Activated CD4-positive, alpha-beta T cell treated with anti-CD3 and anti-CD28 coated beads, Interleukin-2, amount 50 U/mL, for 4 hours (primary cell): ENCODE results near the gene PLVAP.
"Not testable (repeated sequence)": the region's sequence is repeated elsewhere in the genome, so short reads cannot be mapped to it uniquely, and the experiment has no call there.

Experiments used
- DNase-seq, 2 experiments: peaks; one replicate each; pipeline ENCODE4 v3.0.0-alpha.2; 2020

PLVAP gene

DNA sequence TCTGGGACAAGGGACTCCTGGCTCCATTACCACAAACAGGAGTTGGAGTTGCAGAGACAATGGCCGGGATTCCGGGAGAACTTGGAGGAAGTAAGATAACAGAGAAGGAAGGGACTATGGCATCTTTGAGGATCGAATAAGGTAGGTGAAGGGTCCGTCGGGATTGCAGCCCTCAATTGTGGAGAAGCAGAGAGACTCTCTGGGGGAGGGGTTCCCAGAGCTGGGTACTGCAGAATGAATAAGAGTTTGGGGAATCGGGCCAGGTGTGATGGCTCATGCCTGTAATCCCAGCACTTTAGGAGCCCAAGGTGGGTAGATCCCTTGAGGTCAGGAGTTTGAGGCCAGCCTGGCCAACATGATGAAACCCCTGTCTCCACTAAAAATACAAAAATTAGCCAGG is 24.5 kb upstream of the PLVAP start:
- DNase-seq = no peak

DNA sequence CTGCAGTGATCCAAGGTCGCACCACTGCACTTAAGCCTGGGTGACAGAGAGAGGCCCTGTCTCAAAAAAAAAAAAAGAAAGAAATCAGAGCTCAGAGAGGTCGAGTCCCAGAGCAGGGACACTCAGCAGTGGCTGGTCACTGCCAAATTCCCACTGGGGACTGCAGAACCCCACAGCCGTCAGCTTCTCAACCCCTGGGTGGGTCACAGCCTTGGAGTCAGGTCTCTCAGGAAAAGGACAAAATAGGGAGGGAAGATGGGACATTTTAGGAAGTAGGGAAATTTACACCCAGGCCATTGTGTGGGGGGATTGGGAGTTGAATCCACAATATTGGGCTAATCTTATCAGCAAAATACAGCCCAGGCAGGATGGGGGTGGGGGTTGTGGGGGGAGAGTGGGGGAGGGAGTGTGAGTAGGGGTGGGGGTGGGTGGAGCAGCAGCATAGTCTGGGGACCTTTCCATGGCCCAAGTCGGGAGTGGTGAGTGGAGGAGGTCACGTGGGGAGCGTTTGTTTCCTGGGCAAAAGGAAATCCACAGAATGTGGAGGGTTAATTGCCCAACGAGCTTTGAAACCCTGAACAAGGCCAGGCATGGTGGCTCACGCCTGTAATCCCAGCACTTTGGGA is 21.9 kb upstream of the PLVAP start:
- no peak for DNase-seq

DNA sequence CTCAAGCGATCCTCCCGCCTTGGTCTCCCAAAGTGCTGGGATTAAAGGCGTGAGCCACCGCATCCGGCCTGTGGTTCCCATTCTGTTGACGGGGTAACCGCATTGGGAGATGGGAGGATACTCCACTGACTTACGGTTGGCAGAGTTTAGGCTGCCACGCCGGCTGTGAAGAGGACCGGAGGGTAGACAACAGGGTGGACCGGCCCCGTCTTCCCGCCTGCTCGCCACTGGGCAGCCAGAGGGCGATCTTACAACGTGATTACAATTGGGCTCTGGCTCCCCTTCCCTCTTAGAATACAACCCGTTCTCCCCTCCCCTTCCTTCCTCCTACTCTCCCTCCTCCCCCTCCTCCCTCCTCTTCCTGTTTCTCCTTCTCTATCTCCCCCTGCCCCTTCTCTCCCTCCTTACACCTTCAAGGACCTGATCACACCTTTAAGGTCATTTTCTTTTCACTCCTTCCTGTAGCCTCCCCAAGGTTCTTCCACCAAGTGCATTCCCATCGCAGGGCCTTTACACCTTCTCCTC is 17.8 kb upstream of the PLVAP start:
- DNase-seq = peak; percentile 60 to 62

DNA sequence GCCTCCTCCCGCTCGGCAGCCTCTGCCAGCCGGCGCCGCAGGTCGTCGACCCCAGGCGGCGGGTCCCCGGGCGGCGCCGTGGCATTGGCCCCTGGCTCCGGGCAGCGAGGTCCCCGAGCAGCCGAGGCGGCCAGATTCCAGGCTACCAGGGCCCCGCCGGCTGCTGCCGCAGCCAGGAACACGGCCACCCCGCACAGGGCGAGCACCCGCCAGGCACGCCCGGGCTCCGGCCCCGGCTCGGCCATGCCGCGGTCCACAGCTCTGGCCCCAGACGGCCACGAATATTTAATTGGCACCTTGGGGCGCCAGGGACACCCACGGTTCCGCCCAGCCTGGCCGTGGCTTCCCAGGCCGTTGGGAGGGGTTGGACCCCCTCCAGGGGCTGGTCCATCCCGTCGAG is 16.8 kb upstream of the PLVAP start, which contains the start of gene CCDC194:
Gene CCDC194, minus strand, starts transcription at position 283 of the 400 bp plus-strand sequence. Its CDS starts 38 bp downstream, at position 245.
- no peak for DNase-seq

DNA sequence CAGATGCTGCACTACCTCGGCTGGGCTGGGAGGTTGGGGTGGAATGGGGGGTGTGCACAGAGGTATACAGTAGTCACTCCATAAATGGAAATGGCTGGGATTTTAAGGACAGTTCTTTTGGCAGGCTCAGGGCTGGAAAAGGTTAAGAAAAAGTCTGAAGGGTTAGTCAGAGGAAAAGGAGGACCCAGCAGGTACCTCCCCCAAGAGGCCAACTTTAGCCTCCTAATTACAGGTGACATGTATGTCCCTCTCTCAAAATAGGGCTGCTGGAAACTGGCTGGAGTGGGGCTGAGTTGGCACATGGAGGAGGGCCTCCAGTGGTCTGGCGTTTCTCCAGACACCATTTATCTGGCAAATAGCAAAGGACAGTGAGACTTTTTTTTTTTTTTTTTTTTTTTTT is 15.9 kb upstream of the PLVAP start:
- DNase-seq = no peak

DNA sequence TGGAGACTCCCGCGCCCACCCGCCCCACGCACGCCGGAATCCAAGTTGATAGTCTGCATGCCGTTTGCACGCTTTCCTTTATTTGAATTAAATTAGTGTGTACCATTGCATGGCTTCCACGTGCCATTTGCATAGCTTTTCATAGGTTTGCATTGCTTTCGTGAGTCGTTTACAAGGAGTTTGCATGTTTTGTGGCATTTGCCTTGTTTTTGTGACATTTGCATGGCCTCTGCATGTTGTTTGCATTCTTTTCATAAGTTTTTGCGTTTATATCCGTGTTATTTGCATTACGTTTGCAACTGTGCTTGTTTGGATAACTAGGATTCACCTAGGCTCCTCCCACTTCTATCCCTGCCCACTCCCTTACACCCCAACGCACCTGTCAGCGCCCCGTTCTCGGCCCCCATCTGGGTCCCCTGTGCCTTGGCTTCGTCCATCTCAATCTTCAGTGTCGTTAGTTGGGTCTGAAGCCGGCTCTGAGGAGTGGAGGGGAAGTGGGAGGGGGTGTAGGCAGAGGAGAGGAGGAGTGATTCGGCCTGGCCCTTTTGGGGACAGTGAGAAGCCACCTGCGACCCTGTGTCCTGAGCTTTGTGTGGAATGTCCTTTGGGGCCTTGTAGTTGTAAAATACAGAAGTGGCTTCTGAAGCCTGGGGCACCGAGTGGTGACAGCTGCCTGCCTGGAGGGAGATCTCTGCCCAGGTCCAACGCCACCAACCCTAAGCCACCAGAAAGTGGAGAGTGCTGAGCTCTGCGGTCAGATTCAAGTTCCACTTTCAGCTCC is 14.4 kb upstream of the PLVAP start:
- DNase-seq = no peak

DNA sequence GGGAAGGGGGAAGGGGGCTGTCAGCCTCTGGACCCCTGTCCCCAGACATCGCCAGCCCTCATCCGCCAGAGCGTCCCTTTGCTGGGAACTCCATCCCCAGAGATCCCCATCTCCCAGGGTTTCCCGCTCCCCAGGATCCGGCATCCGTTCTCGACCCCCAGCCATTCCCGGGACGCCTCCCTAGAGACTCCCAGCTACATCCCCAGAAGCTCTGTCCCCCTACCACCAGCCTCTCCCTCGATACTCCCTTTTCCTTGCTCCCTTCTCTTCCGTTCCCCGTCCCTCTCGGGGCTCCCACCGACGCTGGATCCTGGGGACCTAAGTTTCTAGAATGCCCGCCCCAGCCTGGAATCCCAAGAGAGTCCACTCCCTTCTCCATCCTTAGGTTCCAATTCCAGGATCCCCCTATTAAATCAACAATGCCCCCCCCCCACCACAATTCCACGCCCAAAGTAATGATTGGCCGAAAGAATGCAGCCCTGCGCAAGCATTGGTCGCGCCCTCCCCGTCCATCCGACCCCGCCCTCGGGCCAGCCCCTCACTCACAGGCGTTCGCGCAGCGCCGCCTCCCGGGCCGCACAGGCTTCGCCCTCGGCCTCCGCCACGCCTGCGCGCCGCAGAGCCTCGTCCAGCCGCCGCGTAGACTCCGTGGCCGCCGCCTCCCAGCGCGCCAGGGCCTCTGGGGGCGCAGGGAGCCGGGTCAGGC is 13.7 kb upstream of the PLVAP start:
- DNase-seq = peak; percentile 86

DNA sequence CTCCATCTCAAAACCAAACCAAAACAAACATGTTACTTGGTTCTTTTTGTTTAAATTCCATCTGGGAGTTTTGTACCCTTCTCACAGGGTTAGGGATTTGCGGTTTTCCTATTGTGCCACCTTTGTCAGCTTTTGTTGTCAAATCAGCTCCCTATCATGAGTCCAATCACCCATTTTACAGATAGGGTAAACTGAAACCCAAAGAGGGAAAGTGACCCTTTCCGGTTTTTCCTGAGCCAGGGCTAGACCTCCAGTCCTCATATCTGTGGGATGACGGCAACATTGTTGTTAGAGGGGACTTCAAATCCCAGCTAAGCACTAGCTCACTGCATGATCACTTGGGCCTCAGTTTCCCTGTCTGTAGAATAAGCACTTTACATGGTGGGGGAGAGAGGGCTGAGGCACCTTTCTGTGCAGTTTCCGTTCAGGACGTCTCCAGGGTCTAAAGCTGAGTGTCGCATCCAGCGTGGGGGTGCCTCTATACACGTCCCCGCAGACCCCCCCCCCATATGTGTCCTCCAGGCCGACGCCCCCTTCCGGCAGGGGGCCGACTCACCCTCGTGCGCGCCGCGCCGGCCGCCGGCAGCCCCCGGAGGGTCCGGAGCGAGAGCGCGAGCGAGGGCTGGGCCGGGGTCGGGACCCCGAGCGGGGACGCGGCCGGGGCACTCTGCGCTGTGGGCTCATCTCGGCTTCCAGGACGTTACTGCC is 13.0 kb upstream of the PLVAP start:
- no peak for DNase-seq

DNA sequence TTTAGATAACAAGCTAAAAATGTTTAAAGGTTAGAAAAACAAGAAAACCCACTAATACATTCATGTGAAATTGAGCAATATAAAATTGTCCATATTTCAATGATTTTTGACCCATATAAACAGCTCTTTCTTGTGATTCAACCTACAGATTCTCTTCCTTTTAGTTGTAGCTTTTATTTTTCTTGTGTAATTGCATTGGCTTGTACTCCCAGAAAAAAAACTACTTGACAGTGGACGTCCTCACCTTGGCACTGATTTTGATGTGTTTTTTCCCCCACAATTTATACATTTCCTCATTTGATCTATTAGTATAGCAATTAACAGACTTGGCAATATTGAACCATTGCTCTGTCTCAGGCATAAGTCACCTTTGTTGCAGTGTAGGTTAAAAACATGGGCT is 12.1 kb upstream of the PLVAP start:
- no peak for DNase-seq

DNA sequence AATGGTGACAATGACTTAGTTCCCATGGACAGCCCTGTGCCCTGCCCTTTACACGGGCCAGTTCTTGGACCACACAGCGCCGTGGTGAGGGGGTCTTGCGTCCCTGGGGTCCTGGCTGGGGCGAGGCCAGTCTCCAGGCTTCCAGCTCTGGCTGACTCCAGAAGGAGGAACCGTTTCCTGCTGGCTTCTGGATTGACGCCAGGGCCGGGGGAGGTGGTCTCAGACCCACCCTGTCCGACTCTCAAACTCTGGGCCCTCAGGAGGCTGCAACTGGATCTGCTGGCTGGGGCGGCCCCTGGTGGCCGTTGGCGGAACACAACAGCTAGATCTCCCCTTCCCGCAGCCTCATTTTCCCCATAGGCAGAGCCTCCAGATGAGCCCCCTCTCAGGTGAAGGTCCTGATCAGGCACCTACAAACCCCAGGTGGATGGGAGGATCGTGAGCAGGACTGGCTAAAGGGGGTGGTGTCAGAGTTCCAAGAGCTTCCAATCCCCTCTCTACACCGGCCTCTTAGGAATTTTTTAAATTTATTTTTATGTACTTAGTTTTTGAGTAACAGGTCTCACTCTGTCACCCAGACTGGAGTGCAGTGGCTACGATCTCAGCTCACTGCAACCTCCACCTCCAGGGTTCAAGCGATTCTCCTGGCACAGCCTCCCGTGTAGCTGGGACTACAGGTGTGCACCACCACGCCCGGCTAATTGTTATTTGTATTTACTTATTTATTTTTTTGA is 8.9 kb upstream of the PLVAP start:
- peak; percentile 53 to 55 for DNase-seq

DNA sequence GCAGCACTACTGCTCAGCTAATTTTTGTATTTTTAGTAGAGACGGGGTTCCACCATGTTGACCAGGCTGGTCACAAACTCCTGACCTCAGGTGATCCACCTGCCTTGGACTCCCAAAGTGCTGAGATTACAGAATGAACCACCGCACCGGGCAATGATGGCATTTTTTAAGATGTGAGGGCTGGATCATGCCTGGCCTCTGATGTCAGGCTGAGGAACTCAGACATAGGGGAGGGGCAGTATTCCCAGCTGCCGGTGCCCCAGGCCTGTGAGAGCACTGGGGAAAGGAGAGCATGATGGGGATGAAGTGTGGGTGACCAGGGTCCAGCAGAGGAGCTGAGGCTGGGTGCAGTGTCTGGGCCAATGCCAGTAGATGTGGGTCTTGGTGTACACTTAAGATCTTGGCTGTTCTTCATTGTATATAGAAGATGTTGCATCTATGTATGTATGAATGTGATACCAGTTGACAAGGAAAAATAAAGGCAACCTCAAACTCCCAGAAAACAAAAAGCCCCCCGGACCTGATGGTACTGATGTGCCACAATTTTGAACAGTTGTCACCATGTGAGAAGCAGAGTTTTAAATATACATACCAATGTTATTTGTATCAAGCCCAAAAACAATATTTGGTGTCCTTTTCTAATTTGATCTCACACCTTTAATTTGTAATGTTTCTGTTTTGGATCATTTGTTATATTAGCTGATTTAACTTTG is 3.4 kb upstream of the PLVAP start:
- no peak for DNase-seq

DNA sequence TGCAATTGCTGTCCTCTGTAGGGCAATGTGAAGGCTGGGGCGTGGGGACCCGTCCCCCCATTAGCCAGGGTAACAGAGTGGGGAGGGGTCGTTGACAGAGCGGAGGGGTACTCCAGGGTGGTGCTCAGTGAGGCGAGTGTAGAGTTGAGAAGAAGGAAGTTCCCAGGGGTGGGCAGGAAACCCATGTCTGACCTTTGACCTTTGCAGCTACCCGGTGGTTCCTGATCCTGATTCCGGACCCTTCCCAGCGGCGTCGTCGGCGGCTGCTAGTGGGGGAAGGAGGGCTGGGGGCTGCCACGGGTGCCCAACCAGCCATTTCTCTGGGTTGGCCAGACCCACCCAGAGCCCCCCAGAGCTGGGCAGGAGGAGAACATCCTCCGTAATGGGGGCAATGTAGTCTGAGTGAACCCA is 2.1 kb upstream of the PLVAP start:
- no peak for DNase-seq

DNA sequence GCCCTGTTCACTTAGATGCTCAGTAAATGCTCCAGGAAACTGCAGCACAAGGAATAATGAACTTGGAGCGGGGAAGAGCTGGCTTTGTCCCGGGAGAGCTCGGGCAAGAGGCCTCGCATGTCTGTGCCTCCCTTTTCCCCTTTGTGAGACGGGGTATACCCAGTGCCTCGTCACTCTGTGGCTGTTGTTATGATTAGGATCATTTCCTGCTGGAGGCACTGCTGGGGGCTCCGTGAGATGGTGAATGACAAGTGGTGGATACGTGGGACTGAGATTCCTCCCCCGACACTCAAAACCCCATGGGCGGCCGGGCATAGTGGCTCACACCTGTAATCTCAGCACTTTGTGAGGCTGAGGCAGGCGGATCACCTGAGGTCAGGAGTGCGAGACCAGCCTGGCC is 1.1 kb upstream of the PLVAP start:
- no peak for DNase-seq

DNA sequence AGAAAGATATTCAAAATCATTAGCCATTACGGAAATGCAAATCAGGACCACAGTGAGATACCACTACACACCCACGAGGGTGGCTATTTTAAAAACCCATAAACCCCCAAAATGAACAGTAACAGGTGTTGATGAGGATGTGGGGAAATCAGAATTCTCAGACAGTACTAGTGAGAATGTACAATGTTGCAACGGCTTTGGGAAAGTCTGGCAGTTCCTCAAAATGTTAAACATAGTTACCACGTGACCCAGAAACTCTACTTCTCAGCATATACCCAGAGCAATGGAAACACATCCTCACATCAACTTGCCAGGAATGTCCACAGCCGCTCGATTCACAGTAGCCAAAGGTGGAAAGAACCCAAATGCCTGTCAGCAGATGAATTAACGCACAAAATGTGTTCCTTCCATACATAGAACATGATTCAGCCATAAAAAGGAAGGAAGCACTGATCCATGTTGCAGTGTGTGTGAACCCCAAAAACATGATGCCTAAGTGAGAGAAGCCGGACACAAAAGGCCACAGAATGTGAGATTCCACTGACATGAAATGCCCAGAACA is 7.0 kb downstream of the PLVAP start:
- DNase-seq = no peak

DNA sequence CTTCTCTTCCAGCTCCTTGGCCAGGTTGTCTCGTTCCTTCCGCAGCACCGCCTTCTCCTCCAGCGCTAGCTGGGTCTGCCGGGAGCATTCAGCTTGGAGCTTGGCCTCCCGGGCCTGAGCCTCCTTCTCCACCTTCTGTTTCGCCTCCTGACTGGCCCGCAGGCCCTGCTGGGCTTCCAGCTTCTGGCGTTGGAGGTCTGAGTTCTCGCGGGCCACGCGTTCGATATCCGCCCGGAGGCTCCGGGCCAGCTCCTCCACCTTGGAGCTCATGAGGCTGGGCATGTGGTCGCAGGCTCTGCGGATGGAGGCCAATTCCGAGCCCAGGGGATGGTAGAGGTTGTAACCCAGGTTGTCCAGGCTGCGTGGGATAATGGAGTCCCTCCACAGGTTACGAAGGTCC is 11.8 kb downstream of the PLVAP start:
- DNase-seq = no peak

DNA sequence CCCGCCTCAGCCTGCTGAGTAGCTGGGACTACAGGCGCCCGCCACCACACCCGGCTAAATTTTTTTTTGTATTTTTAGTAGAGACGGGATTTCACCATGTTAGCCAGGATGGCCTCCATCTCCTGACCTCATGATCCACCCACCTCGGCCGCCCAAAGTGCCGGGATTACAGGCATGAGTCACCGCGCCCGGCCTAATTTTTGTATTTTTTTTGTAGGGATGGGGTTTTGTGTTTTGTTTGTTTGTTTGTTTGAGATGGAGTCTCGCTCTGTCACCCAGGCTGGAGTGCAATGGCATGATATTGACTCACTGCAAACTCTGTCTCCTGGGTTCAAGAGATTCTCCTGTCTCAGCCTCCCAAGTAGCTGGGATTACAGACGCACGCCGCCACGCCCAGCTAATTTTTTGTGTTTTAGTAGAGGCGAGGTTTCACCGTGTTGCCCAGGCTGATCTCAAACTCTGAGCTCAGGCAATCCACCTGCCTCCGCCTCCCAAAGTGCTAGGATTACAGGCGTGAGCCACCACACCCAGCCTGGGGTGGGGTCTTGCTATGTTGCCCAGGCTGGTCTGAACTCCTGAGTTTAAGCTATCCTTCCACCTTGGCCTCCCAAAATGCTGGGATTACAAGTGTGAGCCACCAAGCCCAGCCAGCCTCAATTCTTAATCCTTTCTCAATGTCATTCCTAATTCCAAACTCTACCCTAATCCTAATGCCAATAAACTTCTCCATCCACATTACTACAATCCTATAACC is 13.1 kb downstream of the PLVAP start:
- DNase-seq = not testable (repeated sequence)

DNA sequence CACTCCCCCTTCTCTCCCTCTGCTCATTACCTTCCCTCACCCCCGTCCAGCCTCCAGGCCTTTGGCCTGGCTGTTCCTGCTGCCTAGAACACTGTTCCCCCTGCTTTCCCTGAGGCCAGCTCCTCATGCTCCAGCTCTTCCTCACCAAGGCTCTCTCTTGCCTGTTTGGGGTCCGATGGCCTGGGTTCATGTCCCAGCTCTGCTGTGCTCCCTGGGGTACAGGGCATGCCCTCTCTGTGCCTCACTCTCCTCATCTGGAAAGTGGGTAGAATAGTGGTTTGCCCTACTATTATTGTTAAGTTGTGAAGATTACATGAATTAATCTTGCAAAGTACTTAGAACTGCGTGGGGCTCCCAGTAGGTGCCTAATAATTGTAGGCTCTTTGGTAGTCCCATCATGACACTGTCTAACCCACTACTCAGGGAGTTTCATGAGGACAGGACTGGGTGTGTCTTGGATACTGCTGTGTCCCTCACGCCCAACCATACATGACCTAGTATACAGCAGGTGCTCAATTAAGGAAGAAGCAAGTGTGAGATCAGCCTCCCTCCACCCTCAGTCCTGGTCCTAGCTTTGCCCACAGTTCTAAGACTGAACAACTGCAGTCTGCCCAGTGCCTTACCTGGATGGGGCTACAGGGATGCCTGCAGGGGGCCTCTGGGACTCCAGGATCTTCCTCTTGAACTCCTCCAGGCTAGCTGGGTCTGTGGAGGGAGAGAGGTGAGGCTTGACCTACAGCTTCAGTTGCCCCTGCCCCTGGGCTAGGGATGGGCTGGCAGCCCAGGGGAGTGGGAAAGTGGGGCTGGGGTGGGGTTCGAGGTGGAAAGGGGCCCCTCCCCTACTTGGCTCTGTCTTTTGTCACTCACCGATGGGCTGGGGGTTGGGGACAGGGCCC is 17.0 kb downstream of the PLVAP start:
- no peak for DNase-seq

DNA sequence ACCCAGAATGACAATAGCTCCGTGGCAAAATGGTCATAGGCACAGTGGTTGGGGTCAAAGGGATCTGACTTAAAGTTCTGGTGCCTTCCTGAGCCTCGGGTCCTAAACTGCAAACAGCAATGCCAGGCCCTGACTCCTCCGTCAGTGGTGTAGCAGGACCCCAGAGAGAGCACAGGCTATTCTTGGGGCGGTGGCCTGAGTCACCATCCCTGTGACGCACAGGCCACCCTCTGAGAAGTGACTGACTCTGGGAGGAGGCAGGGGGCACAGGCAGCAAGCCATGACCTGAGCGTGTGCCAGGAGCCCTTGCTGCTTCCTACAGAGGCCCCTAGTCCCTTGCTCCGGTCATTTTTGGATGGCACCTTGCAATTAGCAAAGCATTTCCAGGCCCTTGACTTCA is 18.7 kb downstream of the PLVAP start:
- no peak for DNase-seq

DNA sequence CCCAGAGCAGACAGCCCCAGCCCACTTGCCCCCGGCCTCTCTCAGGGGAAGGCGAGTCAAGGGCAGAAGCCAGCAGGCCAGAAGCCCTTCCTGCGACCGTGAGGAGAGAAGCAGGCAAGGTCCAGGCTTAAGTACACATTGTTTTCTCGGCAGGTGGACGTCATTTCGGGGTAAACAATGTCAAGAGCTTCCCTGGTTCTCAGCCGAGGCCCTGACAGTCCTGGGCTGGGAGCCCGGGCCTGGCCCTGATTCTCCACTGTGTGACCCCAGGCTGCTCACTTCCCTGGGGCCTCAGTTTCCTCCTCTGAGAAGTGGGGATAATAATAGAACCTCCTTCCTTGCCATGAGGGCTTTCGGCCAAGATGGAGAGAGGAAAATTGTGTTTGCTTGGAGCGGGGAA is 19.4 kb downstream of the PLVAP start:
- no peak for DNase-seq
